Activated CD4-positive, alpha-beta T cell treated with anti-CD3 and anti-CD28 coated beads, Interleukin-2, amount 50 U/mL, for 16 hours (primary cell): Measurements from ENCODE around the gene TMIGD3.

Experiments used
- DNase-seq: peaks from one replicate; pipeline ENCODE4 v3.0.0-alpha.2; 2020

The TMIGD3 gene

GRCh38 chr1:111474106-111474505 is 29.3 kb downstream of the TMIGD3 start:
- DNase-seq = no peak

GRCh38 chr1:111471538-111471937 is 31.9 kb downstream of the TMIGD3 start:
- DNase-seq = no peak

- peak; percentile 83 for DNase-seq
These were observed 32.4 kb downstream of the TMIGD3 start for GRCh38 chr1:111471012-111471411.

- DNase-seq = no peak
These were observed 32.8 kb downstream of the TMIGD3 start for GRCh38 chr1:111470596-111470995.

- DNase-seq = no peak
These were observed 33.9 kb downstream of the TMIGD3 start for GRCh38 chr1:111469539-111469938.

GRCh38 chr1:111468717-111469100 is 34.7 kb downstream of the TMIGD3 start:
- no peak for DNase-seq

GRCh38 chr1:111467865-111468716 is 35.3 kb downstream of the TMIGD3 start:
- DNase-seq = no peak

- DNase-seq = no peak
These were observed 37.0 kb downstream of the TMIGD3 start for GRCh38 chr1:111466480-111466879.

- DNase-seq = no peak
These were observed 37.7 kb downstream of the TMIGD3 start for GRCh38 chr1:111465754-111466153.

GRCh38 chr1:111463029-111463683 is 40.3 kb downstream of the TMIGD3 start:
- DNase-seq = no peak

- DNase-seq = no peak
These were observed 40.9 kb downstream of the TMIGD3 start for GRCh38 chr1:111462370-111463028.

- no peak for DNase-seq
These were observed 41.7 kb downstream of the TMIGD3 start for GRCh38 chr1:111461765-111462164.

- DNase-seq = no peak
These were observed 47.8 kb downstream of the TMIGD3 start for GRCh38 chr1:111455642-111456031.

GRCh38 chr1:111454859-111455641 is 48.4 kb downstream of the TMIGD3 start:
- peak; percentile 60 for DNase-seq

- no peak for DNase-seq
These were observed 49.7 kb downstream of the TMIGD3 start for GRCh38 chr1:111453706-111454105.

- no peak for DNase-seq
These were observed 50.9 kb downstream of the TMIGD3 start for GRCh38 chr1:111452581-111452980.

GRCh38 chr1:111450185-111450584 is 53.2 kb downstream of the TMIGD3 start:
- DNase-seq = no peak

- DNase-seq = no peak
These were observed 53.8 kb downstream of the TMIGD3 start for GRCh38 chr1:111449703-111450017.

- peak; percentile 99 for DNase-seq
These were observed 54.3 kb downstream of the TMIGD3 start, which contains the start of the genes ATP5PB and WDR77 for GRCh38 chr1:111448918-111449702. TSS of gene ATP5PB (plus strand) at chr1:111449464. CDS start at chr1:111449542, 78 bp downstream. TSS of gene WDR77 (minus strand) at chr1:111449256. CDS start at chr1:111449169, 87 bp downstream.

GRCh38 chr1:111448482-111448917 is 54.9 kb downstream of the TMIGD3 start:
- peak; percentile 27 for DNase-seq

GRCh38 chr1:111446967-111447892 is 56.2 kb downstream of the TMIGD3 start:
- DNase-seq = no peak
